ENCODE results near the gene INPP5A.

Gene INPP5A

GRCh38 chr10:132802694-132803320, 265.2 kb downstream of the INPP5A start:
- H3K4me3 ChIP-seq (ENCODE audit: control insufficient read depth in 1 of 7, extremely low read depth in 1 of 7, insufficient read depth in 4 of 7, low read depth in 2 of 7, low read length in 6 of 7): no peak overlapping the region
- DNase-seq: no peak
- ChIA-PET CTCF (interaction anchor here (0.8 kb wide), 1 partner anchor 27 kb away, joined by 3 read pairs; no protein-coding TSS in a partner anchor), POLR2A (no interaction called here)
- no peaks in the 10 kb centered on the region for H3K4me1 ChIP-seq (ENCODE audit: control extremely low read depth in 1 of 4, control insufficient read depth in 4 of 4, insufficient read depth in 4 of 4, low read length in 3 of 4)
- no peaks in the 10 kb centered on the region for H3K36me3 ChIP-seq (ENCODE audit: control insufficient read depth in 4 of 4, insufficient read depth in 4 of 4, low read length in 3 of 4)
- peaks cover 0 to 4% (median 0%) of the 10 kb centered on the region in 5 experiments for H3K9me3 ChIP-seq (ENCODE audit: control extremely low read depth in 1 of 5, control insufficient read depth in 4 of 5, insufficient read depth in 2 of 5, low read depth in 1 of 5, low read length in 4 of 5)
- peaks cover 0 to 12% (median 5%) of the 10 kb centered on the region in 5 experiments for H3K27me3 ChIP-seq (replicated peaks in 2 of 5; ENCODE audit: control insufficient read depth in 4 of 5, insufficient read depth in 5 of 5, low read length in 4 of 5)
- H3K27ac ChIP-seq (ENCODE audit: insufficient read depth in 1 of 2, low read depth in 1 of 2, low read length in 2 of 2, poor library complexity in 1 of 2, severe bottlenecking in 2 of 2): no peak overlapping the region
- WGBS (ENCODE audit: insufficient coverage): 85% methylated on average over 12 of the region's 16 CpGs

GRCh38 chr10:132803416-132804210, 266.0 kb downstream of the INPP5A start:
- no peak for DNase-seq
- 92% methylated on average over 19 of the region's 34 CpGs for whole genome bisulfite sequencing (ENCODE audit: insufficient coverage)
- H3K27ac ChIP-seq (ENCODE audit: insufficient read depth in 1 of 2, low read depth in 1 of 2, low read length in 2 of 2, poor library complexity in 1 of 2, severe bottlenecking in 2 of 2): no peak overlapping the region
- H3K4me3 ChIP-seq (ENCODE audit: control insufficient read depth in 1 of 7, extremely low read depth in 1 of 7, insufficient read depth in 4 of 7, low read depth in 2 of 7, low read length in 6 of 7): no peak overlapping the region
- H3K4me1 ChIP-seq (ENCODE audit: control extremely low read depth in 1 of 4, control insufficient read depth in 4 of 4, insufficient read depth in 4 of 4, low read length in 3 of 4): no peaks in the 10 kb centered on the region
- ChIA-PET CTCF (interaction anchor here (0.8 kb wide), 1 partner anchor 27 kb away, joined by 3 read pairs; no protein-coding TSS in a partner anchor), POLR2A (no interaction called here)
- H3K36me3 ChIP-seq (ENCODE audit: control insufficient read depth in 4 of 4, insufficient read depth in 4 of 4, low read length in 3 of 4): no peaks in the 10 kb centered on the region
- peaks cover 0 to 20% (median 5%) of the 10 kb centered on the region in 5 experiments for H3K27me3 ChIP-seq (replicated peaks in 2 of 5; ENCODE audit: control insufficient read depth in 4 of 5, insufficient read depth in 5 of 5, low read length in 4 of 5)
- peaks cover 0 to 4% (median 0%) of the 10 kb centered on the region in 5 experiments for H3K9me3 ChIP-seq (ENCODE audit: control extremely low read depth in 1 of 5, control insufficient read depth in 4 of 5, insufficient read depth in 2 of 5, low read depth in 1 of 5, low read length in 4 of 5)

GRCh38 chr10:132804287-132804686, 266.7 kb downstream of the INPP5A start:
- ChIA-PET CTCF (no interaction called here), POLR2A (no interaction called here)
- H3K27ac ChIP-seq (ENCODE audit: insufficient read depth in 1 of 2, low read depth in 1 of 2, low read length in 2 of 2, poor library complexity in 1 of 2, severe bottlenecking in 2 of 2): no peak overlapping the region
- DNase-seq: no peak
- H3K9me3 ChIP-seq (ENCODE audit: control extremely low read depth in 1 of 5, control insufficient read depth in 4 of 5, insufficient read depth in 2 of 5, low read depth in 1 of 5, low read length in 4 of 5): peaks cover 0 to 4% (median 0%) of the 10 kb centered on the region in 5 experiments
- H3K36me3 ChIP-seq (ENCODE audit: control insufficient read depth in 4 of 4, insufficient read depth in 4 of 4, low read length in 3 of 4): no peaks in the 10 kb centered on the region
- no peak overlapping the region for H3K4me3 ChIP-seq (ENCODE audit: control insufficient read depth in 1 of 7, extremely low read depth in 1 of 7, insufficient read depth in 4 of 7, low read depth in 2 of 7, low read length in 6 of 7)
- WGBS (ENCODE audit: insufficient coverage): 100% methylated on average over 1 of the region's 11 CpGs
- peaks cover 0 to 20% (median 5%) of the 10 kb centered on the region in 5 experiments for H3K27me3 ChIP-seq (replicated peaks in 2 of 5; ENCODE audit: control insufficient read depth in 4 of 5, insufficient read depth in 5 of 5, low read length in 4 of 5)
- no peaks in the 10 kb centered on the region for H3K4me1 ChIP-seq (ENCODE audit: control extremely low read depth in 1 of 4, control insufficient read depth in 4 of 4, insufficient read depth in 4 of 4, low read length in 3 of 4)

- no peak overlapping the region for H3K27ac ChIP-seq (ENCODE audit: insufficient read depth in 1 of 2, low read depth in 1 of 2, low read length in 2 of 2, poor library complexity in 1 of 2, severe bottlenecking in 2 of 2)
- DNase-seq: no peak
- no peaks in the 10 kb centered on the region for H3K36me3 ChIP-seq (ENCODE audit: control insufficient read depth in 4 of 4, insufficient read depth in 4 of 4, low read length in 3 of 4)
- ChIA-PET POLR2A (no interaction called here), CTCF (no interaction called here)
- peaks cover 0 to 26% (median 5%) of the 10 kb centered on the region in 5 experiments for H3K27me3 ChIP-seq (replicated peaks in 2 of 5; ENCODE audit: control insufficient read depth in 4 of 5, insufficient read depth in 5 of 5, low read length in 4 of 5)
- 84% methylated on average over 22 of the region's 23 CpGs for WGBS (ENCODE audit: insufficient coverage)
- H3K4me1 ChIP-seq (ENCODE audit: control extremely low read depth in 1 of 4, control insufficient read depth in 4 of 4, insufficient read depth in 4 of 4, low read length in 3 of 4): no peaks in the 10 kb centered on the region
- no peak overlapping the region for H3K4me3 ChIP-seq (ENCODE audit: control insufficient read depth in 1 of 7, extremely low read depth in 1 of 7, insufficient read depth in 4 of 7, low read depth in 2 of 7, low read length in 6 of 7)
- H3K9me3 ChIP-seq (ENCODE audit: control extremely low read depth in 1 of 5, control insufficient read depth in 4 of 5, insufficient read depth in 2 of 5, low read depth in 1 of 5, low read length in 4 of 5): peaks cover 0 to 4% (median 0%) of the 10 kb centered on the region in 5 experiments
These were observed 267.3 kb downstream of the INPP5A start for GRCh38 chr10:132804785-132805426.

- Histone ChIP-seq H3K9me3 (ENCODE audit: control extremely low read depth in 1 of 5, control insufficient read depth in 4 of 5, insufficient read depth in 2 of 5, low read depth in 1 of 5, low read length in 4 of 5) (peaks cover 0 to 4% (median 0%) of the 10 kb centered on the region in 5 experiments), H3K27me3 (replicated peaks in 2 of 5; ENCODE audit: control insufficient read depth in 4 of 5, insufficient read depth in 5 of 5, low read length in 4 of 5) (peaks cover 0 to 33% (median 5%) of the 10 kb centered on the region in 5 experiments), H3K27ac (ENCODE audit: insufficient read depth in 1 of 2, low read depth in 1 of 2, low read length in 2 of 2, poor library complexity in 1 of 2, severe bottlenecking in 2 of 2) (no peak overlapping the region), H3K36me3 (ENCODE audit: control insufficient read depth in 4 of 4, insufficient read depth in 4 of 4, low read length in 3 of 4) (no peaks in the 10 kb centered on the region), H3K4me3 (ENCODE audit: control insufficient read depth in 1 of 7, extremely low read depth in 1 of 7, insufficient read depth in 4 of 7, low read depth in 2 of 7, low read length in 6 of 7) (no peak overlapping the region), H3K4me1 (ENCODE audit: control extremely low read depth in 1 of 4, control insufficient read depth in 4 of 4, insufficient read depth in 4 of 4, low read length in 3 of 4) (no peaks in the 10 kb centered on the region)
- ChIA-PET CTCF (no interaction called here), POLR2A (no interaction called here)
- 36% methylated on average over 13 of the region's 21 CpGs for WGBS (ENCODE audit: insufficient coverage)
- DNase-seq: no peak
These were observed 268.0 kb downstream of the INPP5A start for GRCh38 chr10:132805599-132805998.

GRCh38 chr10:132806110-132806509, 268.5 kb downstream of the INPP5A start:
- WGBS (ENCODE audit: insufficient coverage): 100% methylated on average over 4 of the region's 7 CpGs
- peaks cover 0 to 4% (median 0%) of the 10 kb centered on the region in 5 experiments for H3K9me3 ChIP-seq (ENCODE audit: control extremely low read depth in 1 of 5, control insufficient read depth in 4 of 5, insufficient read depth in 2 of 5, low read depth in 1 of 5, low read length in 4 of 5)
- no peak overlapping the region for H3K27ac ChIP-seq (ENCODE audit: insufficient read depth in 1 of 2, low read depth in 1 of 2, low read length in 2 of 2, poor library complexity in 1 of 2, severe bottlenecking in 2 of 2)
- H3K4me3 ChIP-seq (ENCODE audit: control insufficient read depth in 1 of 7, extremely low read depth in 1 of 7, insufficient read depth in 4 of 7, low read depth in 2 of 7, low read length in 6 of 7): no peak overlapping the region
- ChIA-PET CTCF (no interaction called here), POLR2A (no interaction called here)
- DNase-seq: no peak
- no peaks in the 10 kb centered on the region for H3K4me1 ChIP-seq (ENCODE audit: control extremely low read depth in 1 of 4, control insufficient read depth in 4 of 4, insufficient read depth in 4 of 4, low read length in 3 of 4)
- H3K36me3 ChIP-seq (ENCODE audit: control insufficient read depth in 4 of 4, insufficient read depth in 4 of 4, low read length in 3 of 4): no peaks in the 10 kb centered on the region
- H3K27me3 ChIP-seq (replicated peaks in 2 of 5; ENCODE audit: control insufficient read depth in 4 of 5, insufficient read depth in 5 of 5, low read length in 4 of 5): peaks cover 0 to 36% (median 5%) of the 10 kb centered on the region in 5 experiments

Data from common myeloid progenitor, CD34-positive (primary cell).